Pons (tissue), 1 donor: ENCODE results near the gene CACNA2D3.
"Not testable (repeated sequence)": the region's sequence is repeated elsewhere in the genome, so short reads cannot be mapped to it uniquely, and the experiment has no call there.

Experiments used
- DNase-seq: peaks from one replicate; pipeline ENCODE4 v3.0.0-alpha.2; 2016; ENCODE audit warnings: low spot score

Gene CACNA2D3

DNA sequence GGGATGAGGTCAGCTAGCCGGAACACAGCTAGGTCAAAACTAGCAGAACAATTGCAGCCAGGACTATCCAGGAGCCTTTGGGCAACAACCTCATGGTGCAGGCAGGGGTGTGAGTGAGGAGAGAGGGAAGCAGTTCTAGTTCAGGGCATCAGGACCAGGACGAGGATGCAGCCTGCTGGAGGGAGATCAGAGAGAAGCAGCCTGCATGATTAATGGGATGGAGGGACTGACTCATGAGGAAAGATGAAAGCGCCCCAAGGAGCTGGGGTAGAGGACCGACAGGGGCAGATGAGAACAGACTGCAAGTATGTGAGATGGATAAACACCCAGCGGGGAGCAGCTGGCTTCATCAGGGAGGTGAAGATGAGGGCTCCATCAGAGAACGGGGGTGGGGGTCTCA lies 843.4 kb downstream of the CACNA2D3 start:
- no peak for DNase-seq

DNA sequence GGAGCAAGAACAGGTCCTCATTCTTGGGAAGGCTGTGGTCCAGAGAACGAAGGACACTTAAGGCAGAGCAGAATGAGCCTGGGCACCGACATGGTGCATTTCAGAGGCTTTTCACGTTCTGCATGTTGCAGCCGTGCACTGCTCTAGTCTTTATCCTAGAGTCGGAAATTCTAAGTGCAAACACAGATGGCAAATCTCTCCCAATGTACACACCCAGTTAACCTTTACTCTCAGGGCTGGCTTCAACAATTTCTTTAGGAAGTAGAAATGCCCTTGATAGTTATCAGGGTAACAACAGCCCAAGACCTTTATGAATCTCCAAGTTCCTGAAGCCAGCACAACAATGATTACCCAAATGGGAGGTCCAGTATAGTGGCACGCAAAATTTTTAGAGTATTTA lies 844.6 kb downstream of the CACNA2D3 start:
- no peak for DNase-seq

GRCh38 chr3:54967731-54968161 lies 845.4 kb downstream of the CACNA2D3 start:
- peak; percentile 67 for DNase-seq

DNA sequence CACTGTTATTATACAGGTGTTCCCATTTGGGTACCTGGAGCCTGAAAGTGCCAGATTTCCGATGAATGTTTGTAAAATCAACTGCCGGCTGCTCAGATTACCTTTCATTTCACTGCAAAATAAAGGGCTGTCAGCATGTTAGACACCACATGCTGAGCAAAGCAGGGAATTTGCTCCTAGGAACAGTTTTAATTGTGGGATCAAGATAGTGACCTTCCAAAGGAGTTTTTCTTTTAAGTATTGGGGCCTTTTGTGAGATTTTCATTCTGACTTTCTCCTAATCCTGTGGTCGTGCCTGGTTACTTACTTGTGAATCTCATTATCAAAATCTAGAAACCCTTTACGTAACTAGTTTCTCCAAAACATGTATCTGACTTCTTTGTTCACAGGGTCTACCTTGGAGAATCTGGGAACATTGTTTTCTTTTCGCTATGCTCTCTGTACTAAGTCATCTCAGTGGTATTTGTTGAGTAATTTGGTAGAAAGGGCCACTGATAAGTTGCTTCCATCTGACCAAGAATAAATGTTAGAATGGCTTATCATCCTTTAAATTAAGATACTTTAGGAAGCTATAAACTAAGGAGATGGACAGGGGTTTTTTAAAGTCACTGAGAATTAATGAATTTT lies 846.3 kb downstream of the CACNA2D3 start:
- DNase-seq = no peak

DNA sequence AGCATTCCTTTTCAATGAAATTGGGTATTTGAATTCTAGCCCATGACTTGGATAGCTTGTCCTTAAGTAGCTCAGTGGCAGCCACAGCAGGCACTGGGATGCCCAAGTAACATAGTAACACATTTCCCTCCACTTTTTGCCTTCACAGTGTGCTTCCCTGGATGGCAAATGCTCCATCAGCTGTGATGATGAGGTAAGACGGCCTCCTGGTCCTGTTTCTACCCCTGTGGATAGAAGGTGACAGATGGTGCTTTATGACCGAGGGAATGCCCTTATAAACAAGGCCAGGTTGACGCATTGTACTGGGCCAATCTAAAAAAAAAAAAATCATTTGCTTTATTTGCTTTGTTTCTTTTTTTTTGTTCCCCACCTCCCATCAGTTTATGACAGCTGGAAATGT lies 847.3 kb downstream of the CACNA2D3 start:
- DNase-seq = no peak

GRCh38 chr3:54970895-54971294 lies 848.5 kb downstream of the CACNA2D3 start:
- DNase-seq = no peak

GRCh38 chr3:54977439-54977838 lies 855.1 kb downstream of the CACNA2D3 start:
- no peak for DNase-seq

- DNase-seq = not testable (repeated sequence)
Observed at GRCh38 chr3:54977946-54978345, 855.6 kb downstream of the CACNA2D3 start.

DNA sequence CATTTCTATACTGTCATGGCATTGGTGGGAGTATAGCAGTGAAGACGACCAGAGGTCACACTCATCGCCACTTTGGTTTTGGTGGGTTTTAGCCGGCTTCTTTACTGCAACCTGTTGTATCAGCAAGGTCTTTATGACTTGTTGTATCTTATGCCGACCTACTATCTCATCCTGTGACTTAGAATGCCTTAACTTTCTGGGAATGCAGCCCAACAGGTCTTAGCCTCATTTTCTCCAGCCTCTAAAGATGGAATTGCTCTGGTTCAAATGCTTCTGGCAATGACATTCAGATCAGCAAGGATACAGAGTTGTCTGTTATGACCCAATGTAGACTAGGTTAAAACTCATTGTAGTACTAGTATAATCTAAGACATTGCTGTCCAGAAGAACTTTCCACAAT lies 860.5 kb downstream of the CACNA2D3 start:
- DNase-seq = no peak

- no peak for DNase-seq
Observed at GRCh38 chr3:54983266-54984099, 861.1 kb downstream of the CACNA2D3 start.

GRCh38 chr3:54985856-54986255 lies 863.5 kb downstream of the CACNA2D3 start:
- no peak for DNase-seq

GRCh38 chr3:54986294-54986693 lies 863.9 kb downstream of the CACNA2D3 start:
- DNase-seq = peak; percentile 35

DNA sequence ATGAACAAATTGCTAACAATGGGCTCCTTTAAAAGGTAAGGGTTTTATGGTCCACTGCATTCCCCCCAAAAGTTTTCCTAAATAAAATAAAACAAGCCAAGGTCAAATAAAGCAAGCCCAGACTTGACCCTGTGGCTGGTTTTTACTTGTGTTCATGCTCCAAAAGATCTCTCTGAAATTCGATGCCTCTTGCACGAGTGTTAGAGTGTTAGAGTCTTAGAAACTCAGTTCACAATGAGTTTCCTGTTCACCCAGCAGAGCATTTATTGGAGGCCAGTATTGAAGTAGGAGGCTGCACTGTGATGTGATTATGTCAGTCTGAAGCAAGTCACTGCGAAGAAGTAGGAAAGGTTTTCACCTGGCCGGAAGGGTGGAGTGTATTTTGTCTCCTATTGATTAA lies 865.4 kb downstream of the CACNA2D3 start:
- no peak for DNase-seq

- no peak for DNase-seq
Observed at GRCh38 chr3:54988302-54988837, 866.0 kb downstream of the CACNA2D3 start.

- DNase-seq = no peak
Observed at GRCh38 chr3:54988838-54989630, 866.7 kb downstream of the CACNA2D3 start.

DNA sequence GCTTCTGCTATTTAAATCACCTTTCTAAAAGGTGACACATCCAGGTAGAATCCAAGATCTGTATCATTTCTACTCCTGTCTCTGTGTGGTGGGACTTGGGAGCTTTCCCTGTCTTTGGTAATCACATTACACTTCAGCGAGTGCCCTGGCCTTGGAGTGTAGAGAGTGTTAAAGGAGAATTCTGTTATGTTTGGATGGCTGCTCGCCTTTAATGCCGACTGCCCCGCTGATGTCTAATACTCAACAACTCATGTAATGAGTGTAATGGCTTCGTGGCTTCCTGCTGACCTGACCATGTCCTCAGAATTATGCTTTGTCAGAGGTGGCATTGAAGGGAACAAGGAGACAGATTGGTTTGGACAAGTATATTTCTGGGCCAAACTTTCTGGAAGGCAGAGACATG lies 871.8 kb downstream of the CACNA2D3 start:
- DNase-seq = no peak

DNA sequence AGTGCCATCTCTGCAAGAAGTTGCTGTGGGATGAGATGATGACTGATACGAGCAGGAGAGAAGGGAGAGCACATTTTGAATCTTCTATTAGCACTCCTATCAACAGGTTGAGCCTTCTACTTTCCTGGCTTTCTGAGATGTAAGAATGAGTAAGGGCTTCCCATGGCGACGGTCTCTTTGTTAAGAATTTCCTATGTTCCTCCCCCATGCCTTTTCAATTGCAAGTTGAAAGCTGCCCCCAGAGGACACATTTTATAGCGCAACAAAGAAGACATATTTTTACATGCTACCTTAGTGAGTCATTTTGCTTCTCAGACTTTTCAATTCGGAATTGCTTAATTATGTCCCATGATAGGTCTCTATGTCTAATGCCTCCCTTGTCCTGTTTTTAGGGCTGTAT lies 876.8 kb downstream of the CACNA2D3 start:
- no peak for DNase-seq

DNA sequence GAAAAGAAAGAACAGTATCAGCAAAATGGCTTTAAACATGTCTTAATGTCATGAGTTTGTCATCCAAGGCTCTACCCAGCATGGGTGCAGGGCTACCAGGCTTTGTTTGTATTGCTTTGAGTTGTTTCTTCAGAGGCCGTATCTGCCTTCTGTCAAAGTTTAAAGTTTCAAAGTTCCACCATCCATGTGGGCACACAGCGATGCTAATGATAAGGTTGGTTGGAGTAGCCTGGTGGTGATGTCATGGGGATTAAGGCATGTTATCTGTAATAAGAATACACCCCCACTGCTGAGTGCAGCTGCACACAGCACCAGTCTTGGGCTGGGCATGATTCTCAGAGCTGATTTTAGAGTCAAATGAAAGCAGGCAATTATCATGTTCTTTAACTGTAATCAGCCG lies 877.5 kb downstream of the CACNA2D3 start:
- no peak for DNase-seq

DNA sequence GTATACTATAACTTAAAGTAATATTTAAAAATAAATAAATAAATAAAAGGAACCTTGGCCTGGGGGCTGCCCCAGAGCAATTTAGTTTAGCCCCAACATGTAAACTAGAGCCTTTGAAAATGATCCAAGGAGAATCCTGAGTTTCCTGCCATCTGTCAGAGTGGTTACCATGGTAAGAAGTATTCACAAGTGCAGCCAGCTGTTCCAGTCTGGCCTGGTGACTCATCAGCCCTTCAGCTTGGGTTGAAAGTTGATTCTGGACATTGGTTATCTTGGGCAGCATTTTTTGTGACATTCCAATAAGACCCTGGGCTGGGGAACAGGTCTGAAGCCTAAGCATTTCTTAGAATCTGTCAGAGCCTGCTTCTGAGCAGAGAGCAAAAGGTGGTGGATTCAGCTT lies 878.2 kb downstream of the CACNA2D3 start:
- DNase-seq = no peak

- no peak for DNase-seq
Observed at GRCh38 chr3:55000953-55001352, 878.6 kb downstream of the CACNA2D3 start.

DNA sequence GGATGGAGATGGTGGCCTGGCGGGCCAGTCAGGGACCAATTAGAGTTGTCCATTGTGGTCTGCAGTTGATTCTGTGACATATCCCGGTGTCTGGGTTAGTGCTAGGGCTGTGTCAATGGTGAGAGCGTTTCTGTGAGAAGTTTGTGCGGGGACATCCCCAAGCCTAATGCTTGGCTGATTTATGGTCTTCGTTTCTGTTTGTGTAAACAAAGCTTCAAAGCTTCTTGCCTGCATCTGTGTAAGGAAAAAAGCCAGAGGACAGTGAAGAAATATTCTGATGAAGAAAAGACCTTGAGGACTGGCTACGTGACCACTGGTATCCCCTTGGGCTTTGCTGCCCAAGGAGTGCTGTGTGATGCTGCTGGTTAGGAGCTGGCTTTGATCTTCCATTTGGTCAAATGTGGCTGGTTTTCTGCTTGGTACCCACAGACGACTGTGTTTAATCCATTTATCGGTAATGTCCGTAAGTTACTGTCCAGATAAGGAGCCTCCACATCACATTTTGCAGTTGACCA lies 880.1 kb downstream of the CACNA2D3 start:
- no peak for DNase-seq

DNA sequence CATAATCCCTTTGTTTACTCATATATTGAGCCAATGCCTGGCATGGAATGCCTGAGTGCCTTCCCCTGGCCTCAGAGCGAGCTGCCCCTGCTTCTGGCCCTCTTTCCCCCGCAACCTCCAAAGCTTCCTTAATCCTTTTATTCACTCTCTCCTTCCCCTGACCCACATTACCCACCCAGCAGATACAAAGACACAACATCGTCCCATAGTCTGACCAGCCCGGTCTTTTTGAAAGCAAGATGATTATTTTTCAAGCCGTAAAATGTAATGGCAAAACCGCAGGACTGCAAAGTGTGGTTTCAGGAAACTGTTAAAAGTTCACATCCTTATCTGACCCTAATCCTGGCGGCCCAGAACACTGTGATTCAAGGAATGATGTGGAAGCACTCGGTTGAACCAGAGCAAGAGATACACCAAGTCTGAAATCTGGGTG lies 883.9 kb downstream of the CACNA2D3 start:
- no peak for DNase-seq
